Large intestine (tissue), 3 donors: ENCODE data around the gene PLXNA4. TPM values are rescaled to one million over a fixed set of nuclear protein-coding genes. Genes with fewer than 3 reads are reported as not detected.
A peak's percentile ranks its signal among the peaks of the same experiment; 100 is the strongest.
"Not testable (repeated sequence)": the region's sequence is repeated elsewhere in the genome, so short reads cannot be mapped to it uniquely, and the experiment has no call there.

Source experiments
- DNase-seq, 2 donors: peaks; one replicate each; pipeline versions ENCODE4 v3.0.0 to v3.0.0-alpha.2; 2013
- H3K27ac ChIP-seq: one replicate; pipeline ENCODE4 v1.5.1; 2013; ENCODE audit warnings: low read length
- H3K27me3 ChIP-seq: 2 replicates; pipeline ENCODE4 v1.6.1; 2013; ENCODE audit warnings: low read length; ENCODE audit not compliant: control insufficient read depth, insufficient read depth
- H3K36me3 ChIP-seq: 2 replicates; pipeline ENCODE4 v1.6.1; 2013; ENCODE audit warnings: low read length; ENCODE audit not compliant: control insufficient read depth, insufficient read depth
- H3K4me1 ChIP-seq: one replicate; pipeline ENCODE4 v1.6.1; 2013; ENCODE audit warnings: low read length; ENCODE audit not compliant: control insufficient read depth, insufficient read depth
- H3K4me3 ChIP-seq: one replicate; pipeline ENCODE4 v1.5.1; 2013; ENCODE audit warnings: low read length
- H3K9me3 ChIP-seq: one replicate; pipeline ENCODE4 v1.6.1; 2013; ENCODE audit warnings: mild to moderate bottlenecking, low read depth, low read length, moderate library complexity; ENCODE audit not compliant: control insufficient read depth
- WGBS: methylation state at CpG from one replicate; pipeline ENCODE4 v1.1.5; 2013; ENCODE audit warnings: low lambda C conversion rate; ENCODE audit not compliant: insufficient coverage; 5-methylcytosine and 5-hydroxymethylcytosine counted together
- polyA plus RNA-seq: library from polyadenylated mRNA; unstranded; fragments of 120-200 nt; gene quantifications from one replicate; pipeline ENCODE4 v1.2.1, GENCODE V29; 2013

Gene PLXNA4
- polyA plus RNA-seq, 1 donor, result 3.2 TPM

DNA sequence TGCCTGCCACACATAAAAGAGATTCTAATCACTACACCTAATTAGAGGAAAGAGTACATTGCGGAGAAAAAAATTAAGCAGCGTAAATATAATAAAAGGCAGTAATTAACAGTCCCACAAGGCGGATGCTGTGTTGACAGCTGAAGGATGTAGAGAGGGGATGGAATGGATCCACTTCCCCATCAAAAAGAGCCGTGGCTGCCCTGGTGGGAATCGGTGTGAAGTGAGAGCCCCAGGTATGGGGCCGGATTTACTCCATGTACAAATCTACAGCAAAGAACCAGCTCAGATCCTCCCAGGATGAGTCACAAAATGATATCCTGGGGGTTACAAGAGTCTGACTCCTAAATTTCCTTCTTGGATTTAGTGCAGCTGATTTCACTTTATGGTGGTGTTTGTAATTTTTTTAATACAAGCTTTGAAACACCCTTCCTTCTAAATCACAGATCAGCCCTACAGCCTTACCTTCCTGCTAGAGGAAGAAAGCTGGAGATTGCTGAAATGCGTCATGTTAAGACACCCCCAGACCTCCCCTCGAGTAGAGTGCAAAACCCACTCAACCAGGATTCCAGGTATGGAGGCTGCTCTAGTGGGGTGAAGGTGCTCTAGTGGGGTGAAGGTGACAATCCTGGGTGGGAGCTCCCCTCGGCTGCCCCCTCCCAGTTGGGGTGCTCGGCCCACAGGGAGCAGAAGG, 398.4 kb downstream of the PLXNA4 start:
- DNase-seq, result peak in 1 of 2 donors; percentile 39

DNA sequence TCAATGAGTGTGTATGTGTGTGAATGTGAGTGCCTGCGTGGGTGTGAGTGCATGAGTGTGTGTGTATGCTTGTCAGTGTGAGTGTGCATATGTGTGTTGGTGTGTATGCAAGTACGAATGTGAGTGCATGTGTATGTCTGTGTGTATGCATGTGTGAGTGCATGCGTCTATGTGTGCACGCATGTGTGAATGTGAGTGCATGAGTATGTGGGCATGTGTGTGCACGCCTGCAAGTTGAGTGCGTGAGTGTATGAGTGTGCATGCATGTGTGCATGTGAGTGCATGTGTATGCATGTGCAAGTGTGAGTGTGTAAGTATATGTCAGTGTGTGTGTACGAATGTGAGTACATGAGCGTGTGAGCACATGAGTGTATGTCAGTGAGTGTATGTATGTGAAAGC, 399.6 kb downstream of the PLXNA4 start:
- Histone ChIP-seq H3K4me1 (peaks cover 8% of the 10 kb centered on the region), H3K9me3 (no peaks in the 10 kb centered on the region), H3K36me3 (no peaks in the 10 kb centered on the region), H3K4me3 (no peak overlapping the region), H3K27me3 (no peaks in the 10 kb centered on the region), H3K27ac (no peak overlapping the region)
- 80% methylated on average over 3 of the region's 8 CpGs for WGBS
- DNase-seq, result no peak

More for the DNA sequence above, 398.4 kb downstream of the PLXNA4 start:
- peaks cover 8% of the 10 kb centered on the region for H3K4me1 ChIP-seq
- H3K4me3 ChIP-seq, result no peak overlapping the region
- no CpG with 5 or more reads among the region's 10 CpGs for WGBS
- peak overlapping the region; percentile 38 for H3K27ac ChIP-seq
- no peaks in the 10 kb centered on the region for H3K27me3 ChIP-seq
- no peaks in the 10 kb centered on the region for H3K36me3 ChIP-seq
- H3K9me3 ChIP-seq, result no peaks in the 10 kb centered on the region

- no peaks in the 10 kb centered on the region for H3K9me3 ChIP-seq
- no peak for DNase-seq
- H3K4me1 ChIP-seq, result no peaks in the 10 kb centered on the region
- WGBS, result no CpG with 5 or more reads among the region's 5 CpGs
- no peaks in the 10 kb centered on the region for H3K27me3 ChIP-seq
- no peak overlapping the region for H3K4me3 ChIP-seq
- H3K27ac ChIP-seq, result no peak overlapping the region
- no peaks in the 10 kb centered on the region for H3K36me3 ChIP-seq
These were observed 405.1 kb downstream of the PLXNA4 start for GRCh38 chr7:132171130-132171576.

DNA sequence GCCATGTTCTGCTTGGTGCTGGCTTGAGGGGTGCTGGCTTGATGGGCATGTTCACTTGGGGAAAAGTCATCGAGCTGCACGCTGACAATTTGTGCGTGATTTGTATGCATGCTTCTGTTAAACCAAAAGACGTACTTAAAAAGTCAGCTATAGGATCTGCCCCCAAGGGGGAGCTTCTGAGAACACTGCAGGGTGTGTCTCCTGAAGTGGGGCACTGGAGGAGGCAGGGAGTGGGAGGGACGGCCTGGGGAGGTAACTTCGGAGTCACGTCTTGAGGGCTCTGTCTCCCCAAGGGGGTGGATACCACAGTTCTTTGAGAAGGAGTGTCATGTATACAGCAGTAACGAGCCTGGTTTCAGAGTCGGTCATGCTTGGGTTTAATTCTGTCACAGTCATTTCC, 406.5 kb downstream of the PLXNA4 start:
- DNase-seq, result no peak
- no CpG with 5 or more reads among the region's 9 CpGs for WGBS
- Histone ChIP-seq H3K4me3 (no peak overlapping the region), H3K9me3 (no peaks in the 10 kb centered on the region), H3K27ac (no peak overlapping the region), H3K27me3 (no peaks in the 10 kb centered on the region), H3K36me3 (no peaks in the 10 kb centered on the region), H3K4me1 (no peaks in the 10 kb centered on the region)

DNA sequence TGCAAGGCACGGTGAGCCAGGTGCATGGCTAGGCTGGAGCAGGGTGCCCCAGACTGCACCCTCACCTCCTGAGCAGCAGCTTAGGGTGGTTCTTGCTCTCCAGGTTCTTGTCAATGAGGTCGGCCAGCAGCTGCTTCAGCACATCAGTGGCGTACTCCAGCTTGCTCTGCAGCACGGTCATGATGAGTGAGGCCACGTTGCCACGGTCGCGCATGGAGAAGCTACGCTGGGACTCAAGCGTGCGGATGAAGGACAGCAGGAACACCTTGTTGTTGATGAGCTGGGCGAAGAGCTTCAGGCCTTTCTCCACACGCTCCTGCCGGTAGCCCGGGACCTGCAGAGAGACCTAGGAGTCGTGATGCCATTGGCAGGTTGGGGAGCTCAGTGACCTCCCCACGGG, 408.0 kb downstream of the PLXNA4 start:
- Histone ChIP-seq H3K4me3 (no peak overlapping the region), H3K27me3 (no peaks in the 10 kb centered on the region), H3K36me3 (no peaks in the 10 kb centered on the region), H3K27ac (no peak overlapping the region), H3K9me3 (no peaks in the 10 kb centered on the region), H3K4me1 (no peaks in the 10 kb centered on the region)
- DNase-seq, result no peak
- WGBS, result no CpG with 5 or more reads among the region's 17 CpGs

- H3K36me3 ChIP-seq, H3K4me3 ChIP-seq, H3K27ac ChIP-seq, DNase-seq, H3K27me3 ChIP-seq, H3K9me3 ChIP-seq, H3K4me1 ChIP-seq: not testable (repeated sequence)
- no CpG with 5 or more reads among the region's 7 CpGs for WGBS
These were observed 410.6 kb downstream of the PLXNA4 start for GRCh38 chr7:132165695-132166094.

GRCh38 chr7:132164558-132165125, 411.6 kb downstream of the PLXNA4 start:
- peaks cover 2% of the 10 kb centered on the region for H3K27me3 ChIP-seq
- DNase-seq, result peak in 1 of 2 donors; percentile 20
- H3K9me3 ChIP-seq, result no peaks in the 10 kb centered on the region
- WGBS, result 100% methylated on average over 1 of the region's 12 CpGs
- peaks cover 3% of the 10 kb centered on the region for H3K4me1 ChIP-seq
- H3K36me3 ChIP-seq, result no peaks in the 10 kb centered on the region
- no peak overlapping the region for H3K4me3 ChIP-seq
- H3K27ac ChIP-seq, result no peak overlapping the region

DNA sequence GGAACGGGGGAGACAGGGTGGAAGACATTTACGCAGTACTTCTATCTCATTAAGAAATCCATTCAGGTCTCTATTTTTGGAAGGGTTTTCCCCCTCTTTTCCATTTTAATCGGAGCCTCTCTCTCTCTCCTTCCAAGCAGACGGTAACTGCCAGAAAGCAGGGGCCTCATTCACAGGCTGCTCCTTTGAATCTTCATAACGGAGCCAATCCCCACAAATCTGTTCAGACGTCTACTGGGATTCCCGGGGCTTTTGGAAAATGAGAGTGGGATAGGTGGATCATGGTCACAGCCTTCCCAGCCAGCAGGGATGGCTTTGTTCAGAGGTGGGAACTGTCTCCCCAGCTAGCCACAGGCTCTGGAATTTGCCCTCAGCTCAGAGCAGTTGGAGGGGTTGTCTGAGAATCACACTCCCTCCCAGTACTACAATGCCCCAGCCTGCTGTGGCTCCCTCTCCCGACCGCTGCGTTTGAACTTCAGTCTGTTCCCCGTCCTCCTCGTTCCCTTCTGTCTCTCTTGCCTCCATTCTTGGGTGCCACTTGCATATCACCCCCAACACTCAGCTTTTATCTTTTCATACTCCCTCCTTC, 413.6 kb downstream of the PLXNA4 start:
- WGBS, result no CpG with 5 or more reads among the region's 12 CpGs
- Histone ChIP-seq H3K9me3 (no peaks in the 10 kb centered on the region), H3K27me3 (peaks cover 2% of the 10 kb centered on the region), H3K4me1 (peaks cover 3% of the 10 kb centered on the region), H3K36me3 (no peaks in the 10 kb centered on the region), H3K4me3 (no peak overlapping the region), H3K27ac (no peak overlapping the region)
- DNase-seq, result peak in 1 of 2 donors; percentile 11

DNA sequence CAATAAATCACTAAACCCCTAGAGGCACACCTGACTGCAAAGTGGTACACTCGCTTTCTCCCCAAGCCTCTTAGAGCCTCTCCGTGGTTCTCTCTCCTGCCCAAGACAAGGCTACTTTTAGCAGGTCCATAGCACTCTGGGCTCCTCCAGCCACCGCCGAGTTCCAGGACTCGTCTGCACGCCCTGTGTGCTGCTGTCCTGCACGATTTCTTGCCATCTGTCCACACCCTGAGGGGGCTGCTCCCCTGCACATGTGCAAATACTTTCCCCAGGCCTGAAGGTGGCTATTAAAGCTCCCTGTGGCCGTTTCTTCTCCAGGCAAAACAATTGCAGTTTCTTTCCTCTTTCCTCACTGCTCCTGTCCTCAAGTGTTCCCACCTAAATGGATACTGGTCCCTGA, 414.3 kb downstream of the PLXNA4 start:
- DNase-seq, result no peak
- WGBS, result 57% methylated on average over 1 of the region's 8 CpGs

DNA sequence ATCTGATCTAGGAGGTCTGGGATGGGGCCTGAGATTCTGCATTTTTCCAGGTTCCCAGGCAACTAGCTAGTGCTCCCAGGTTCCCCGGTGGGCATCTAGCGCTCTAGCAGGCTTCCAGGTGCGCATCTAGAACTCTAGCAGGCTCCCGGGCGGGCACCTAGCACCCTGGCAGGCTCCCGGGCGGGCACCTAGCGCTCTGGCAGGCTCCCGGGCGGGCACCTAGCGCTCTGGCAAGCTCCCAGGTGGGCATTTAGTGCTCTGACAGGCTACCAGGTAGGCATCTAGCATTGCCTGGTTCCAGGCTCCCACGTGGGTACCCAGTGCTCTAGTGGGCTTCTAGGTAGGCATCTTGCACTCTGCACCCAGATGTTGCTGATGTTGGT, 414.7 kb downstream of the PLXNA4 start:
- Histone ChIP-seq H3K4me3 (no peak overlapping the region), H3K9me3 (no peaks in the 10 kb centered on the region), H3K4me1 (peaks cover 3% of the 10 kb centered on the region), H3K27me3 (peaks cover 6% of the 10 kb centered on the region), H3K27ac (no peak overlapping the region), H3K36me3 (no peaks in the 10 kb centered on the region)
- no peak for DNase-seq
- no CpG with 5 or more reads among the region's 12 CpGs for WGBS

More for the DNA sequence above, 414.3 kb downstream of the PLXNA4 start:
- no peak overlapping the region for H3K4me3 ChIP-seq
- no peaks in the 10 kb centered on the region for H3K9me3 ChIP-seq
- peaks cover 3% of the 10 kb centered on the region for H3K4me1 ChIP-seq
- no peak overlapping the region for H3K27ac ChIP-seq
- H3K27me3 ChIP-seq, result peaks cover 2% of the 10 kb centered on the region
- no peaks in the 10 kb centered on the region for H3K36me3 ChIP-seq
